Mesothelial cell of epicardium (in vitro differentiated cells): Measurements from ENCODE around the gene ADAM12. TPM values are rescaled to one million over a fixed set of nuclear protein-coding genes. Genes with fewer than 3 reads are reported as not detected.

Source experiments
- DNase-seq, 2 experiments: peaks; one replicate each; pipeline ENCODE4 v3.0.0; 2021; ENCODE audit warnings: low spot score in 2 of 2; ENCODE audit not compliant: unreplicated experiment in 2 of 2
- H3K27ac Mint-ChIP-seq: 2 replicates; pipeline ENCODE4 v1.8.0; 2021; ENCODE audit warnings: mixed read lengths
- H3K27me3 Mint-ChIP-seq: 2 replicates; pipeline ENCODE4 v1.8.0; 2021; ENCODE audit warnings: low read depth, mixed read lengths
- H3K36me3 Mint-ChIP-seq: 2 replicates; pipeline ENCODE4 v1.8.0; 2021; ENCODE audit warnings: mixed read lengths
- H3K4me1 Mint-ChIP-seq: 2 replicates; pipeline ENCODE4 v1.8.0; 2021; ENCODE audit warnings: mixed read lengths
- H3K4me3 Mint-ChIP-seq: 2 replicates; pipeline ENCODE4 v1.8.0; 2021; ENCODE audit warnings: mild to moderate bottlenecking, moderate library complexity, mixed read lengths
- H3K9me3 Mint-ChIP-seq: 2 replicates; pipeline ENCODE4 v1.8.0; 2021; ENCODE audit warnings: mixed read lengths
- CTCF ChIP-seq: fragments of 200-600 bp; sonication (generic); IDR thresholded peaks from one replicate; pipeline ENCODE4 v1.5.0; 2021; ENCODE audit warnings: antibody characterized with exemption; ENCODE audit not compliant: unreplicated experiment
- total RNA-seq: library from RNA; stranded (reverse); gene quantifications from 3 replicates; pipeline ENCODE4 v1.2.1, GENCODE V29; 2021

The ADAM12 gene
- total RNA-seq, 1 donor from 2014 or later = 13.3 TPM

- Mint-ChIP-seq H3K27ac (no peak overlapping the region), H3K4me3 (no peak overlapping the region), H3K4me1 (peaks cover 26% of the 10 kb centered on the region), H3K9me3 (no peaks in the 10 kb centered on the region), H3K36me3 (no peaks in the 10 kb centered on the region), H3K27me3 (peaks cover 2% of the 10 kb centered on the region)
- TF ChIP-seq CTCF = no peak
- no peak for DNase-seq
Measured at GRCh38 chr10:126124668-126125349, 263.5 kb downstream of the ADAM12 start.

- no peaks in the 10 kb centered on the region for H3K9me3 Mint-ChIP-seq
- peaks cover 28% of the 10 kb centered on the region for H3K4me1 Mint-ChIP-seq
- no peaks in the 10 kb centered on the region for H3K36me3 Mint-ChIP-seq
- DNase-seq = no peak
- H3K4me3 Mint-ChIP-seq = no peak overlapping the region
- peak overlapping the region; percentile 39 for H3K27ac Mint-ChIP-seq
- TF ChIP-seq CTCF = no peak
- peaks cover 2% of the 10 kb centered on the region for H3K27me3 Mint-ChIP-seq
Measured at GRCh38 chr10:126124046-126124445, 264.2 kb downstream of the ADAM12 start.

- H3K27me3 Mint-ChIP-seq = peaks cover 2% of the 10 kb centered on the region
- TF ChIP-seq CTCF = no peak
- peak overlapping the region; percentile 50 for H3K27ac Mint-ChIP-seq
- H3K36me3 Mint-ChIP-seq = no peaks in the 10 kb centered on the region
- no peak for DNase-seq
- no peak overlapping the region for H3K4me3 Mint-ChIP-seq
- peaks cover 31% of the 10 kb centered on the region for H3K4me1 Mint-ChIP-seq
- H3K9me3 Mint-ChIP-seq = no peaks in the 10 kb centered on the region
Measured at GRCh38 chr10:126123466-126123865, 264.8 kb downstream of the ADAM12 start.

- Mint-ChIP-seq H3K27ac (peak overlapping the region; percentile 33), H3K4me1 (peaks cover 34% of the 10 kb centered on the region), H3K9me3 (no peaks in the 10 kb centered on the region), H3K36me3 (no peaks in the 10 kb centered on the region), H3K27me3 (no peaks in the 10 kb centered on the region), H3K4me3 (no peak overlapping the region)
- TF ChIP-seq CTCF = no peak
- DNase-seq = no peak
Measured at GRCh38 chr10:126122881-126123280, 265.4 kb downstream of the ADAM12 start.

- no peaks in the 10 kb centered on the region for H3K36me3 Mint-ChIP-seq
- peaks cover 35% of the 10 kb centered on the region for H3K4me1 Mint-ChIP-seq
- no peaks in the 10 kb centered on the region for H3K9me3 Mint-ChIP-seq
- no peak overlapping the region for H3K27ac Mint-ChIP-seq
- DNase-seq = no peak
- no peak for TF ChIP-seq CTCF
- no peak overlapping the region for H3K4me3 Mint-ChIP-seq
- H3K27me3 Mint-ChIP-seq = peaks cover 13% of the 10 kb centered on the region
Measured at GRCh38 chr10:126119599-126119998, 268.7 kb downstream of the ADAM12 start.
